ENCODE measurements around the gene BMPR1A. TPM values are rescaled to one million over a fixed set of nuclear protein-coding genes. Genes with fewer than 3 reads are reported as not detected.
"Not testable (repeated sequence)": the region's sequence is repeated elsewhere in the genome, so short reads cannot be mapped to it uniquely, and the experiment has no call there.

The BMPR1A gene
- total RNA-seq, 1 experiment from 2014 or later, result 42.6 TPM

GRCh38 chr10:86938260-86938659 is 181.8 kb downstream of the BMPR1A start:
- Histone ChIP-seq H3K4me2 (ENCODE audit: low read length) (no peak overlapping the region), H4K20me1 (ENCODE audit: insufficient read depth) (no peaks in the 10 kb centered on the region), H2AFZ (ENCODE audit: low read depth, low read length, poor library complexity, severe bottlenecking) (no peak overlapping the region), H3K4me1 (ENCODE audit: control insufficient read depth in 1 of 2, insufficient read depth in 2 of 2, low read length in 2 of 2) (peaks cover 0 to 10% of the 10 kb centered on the region in 2 experiments; a peak in 3 of 4 replicates), H3K27me3 (ENCODE audit: insufficient read depth, low read length) (no peaks in the 10 kb centered on the region), H3K27ac (ENCODE audit: low read depth, low read length) (no peak overlapping the region), H3K9me3 (ENCODE audit: control insufficient read depth in 1 of 2, insufficient read depth in 1 of 2, low read depth in 1 of 2, low read length in 2 of 2) (no peaks in the 10 kb centered on the region), H3K79me2 (ENCODE audit: insufficient read depth, low read length) (no peaks in the 10 kb centered on the region), H3K4me3 (replicated peaks in 1 of 2; ENCODE audit: low read depth in 1 of 2, low read length in 2 of 2) (no peak overlapping the region), H3K9ac (ENCODE audit: low read length) (no peak overlapping the region), H3K36me3 (ENCODE audit: control insufficient read depth in 1 of 2, insufficient read depth in 2 of 2, low read length in 2 of 2) (no peaks in the 10 kb centered on the region), H3K9me2 (ENCODE audit: insufficient read depth) (no peaks in the 10 kb centered on the region)
- no peak for ATAC-seq
- DNase-seq (ENCODE audit: low read depth, low spot score), result no peak
- ChIA-PET RAD21 (ENCODE audit: low non-redundant PET in 1 of 2, low total read pairs in 2 of 2, uncharacterized antibody in 2 of 2, unreplicated experiment in 2 of 2) (interaction anchor here in 1 of 2 experiments (0.6 to 1.0 kb wide), 2 partner anchors 20 to 132 kb away, joined by 3 read pairs; partner anchors contain the start of gene SNCG), POLR2A (no interaction called here), CTCF (interaction anchor here (1.0 to 1.6 kb wide), 5 partner anchors 20 to 32 kb away, joined by 3 to 7 read pairs (median 3); partner anchors contain the start of gene SNCG)
- intact Hi-C loops (cut with micrococcal nuclease), result loop anchor here (2.0 to 5.0 kb wide), 2 partner anchors 29 to 264 kb away; no protein-coding TSS in a partner anchor
- TF ChIP-seq YY1 (IDR thresholded peaks at IDR 0.05; ENCODE audit: extremely low read depth, insufficient replicate concordance, low read depth, low read length) (no peak), POLR2A (IDR thresholded peaks at IDR 0.05; ENCODE audit: borderline replicate concordance, extremely low read depth, insufficient read depth, insufficient read length) (no peak), EZH2 (IDR thresholded peaks at IDR 0.05) (no peak), SRF (IDR thresholded peaks at IDR 0.05; ENCODE audit: low read depth) (no peak), ZFX (IDR thresholded peaks at IDR 0.05) (no peak), JUND (IDR thresholded peaks at IDR 0.05) (no peak), SP1 (IDR thresholded peaks at IDR 0.05; ENCODE audit: low read depth) (no peak), ZNF274 (IDR thresholded peaks at IDR 0.05; ENCODE audit: low read depth, low read length) (no peak), TCF7L2 (IDR thresholded peaks at IDR 0.05; ENCODE audit: borderline replicate concordance, extremely low read depth, insufficient read depth, insufficient read length) (no peak), ELF1 (IDR thresholded peaks at IDR 0.05; ENCODE audit: borderline replicate concordance, low read depth) (no peak), RAD21 (IDR thresholded peaks at IDR 0.05; ENCODE audit: low read depth) (no peak), CEBPB (IDR thresholded peaks at IDR 0.05; ENCODE audit: low read depth) (no peak), ZBTB33 (IDR thresholded peaks at IDR 0.05; ENCODE audit: extremely low read depth, insufficient replicate concordance, low read length) (no peak), EZH2phosphoT487 (IDR thresholded peaks at IDR 0.05; ENCODE audit: borderline replicate concordance) (no peak), MAX (IDR thresholded peaks at IDR 0.05) (no peak), POLR2AphosphoS5 (IDR thresholded peaks at IDR 0.05; ENCODE audit: low read depth, low read length) (no peak)
- TF ChIP-seq, protein P1, sequence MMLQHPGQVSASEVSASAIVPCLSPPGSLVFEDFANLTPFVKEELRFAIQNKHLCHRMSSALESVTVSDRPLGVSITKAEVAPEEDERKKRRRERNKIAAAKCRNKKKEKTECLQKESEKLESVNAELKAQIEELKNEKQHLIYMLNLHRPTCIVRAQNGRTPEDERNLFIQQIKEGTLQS (IDR thresholded peaks at IDR 0.05), result no peak
- no TSS peak for BruUV-seq (replicated peaks)

DNA sequence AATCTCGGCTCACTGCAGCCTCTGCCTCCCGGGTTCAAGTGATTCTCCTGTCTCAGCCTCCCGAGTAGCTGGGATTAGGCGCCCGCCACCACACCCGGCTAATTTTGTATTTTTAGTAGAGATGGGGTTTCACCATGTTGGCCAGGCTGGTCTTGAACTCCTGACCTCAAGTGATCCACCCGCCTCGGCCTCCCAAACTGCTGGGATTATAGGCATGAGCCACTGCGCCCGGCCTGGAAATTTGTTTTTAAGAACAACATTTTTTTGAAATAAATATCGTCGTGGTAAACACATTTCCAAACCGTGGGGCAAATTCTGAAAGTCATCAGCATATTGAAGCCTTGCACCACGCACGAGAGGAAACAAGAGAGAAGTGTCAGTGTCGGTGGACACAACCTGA is 183.7 kb downstream of the BMPR1A start:
- H3K36me3 ChIP-seq (ENCODE audit: control insufficient read depth in 1 of 2, insufficient read depth in 2 of 2, low read length in 2 of 2); BruUV-seq (replicated peaks); DNase-seq (ENCODE audit: low read depth, low spot score); H2AFZ ChIP-seq (ENCODE audit: low read depth, low read length, poor library complexity, severe bottlenecking); H3K4me2 ChIP-seq (ENCODE audit: low read length); H3K27ac ChIP-seq (ENCODE audit: low read depth, low read length); intact Hi-C loops (cut with micrococcal nuclease); RAD21 ChIA-PET (ENCODE audit: low non-redundant PET in 1 of 2, low total read pairs in 2 of 2, uncharacterized antibody in 2 of 2, unreplicated experiment in 2 of 2); POLR2A ChIA-PET; H3K9ac ChIP-seq (ENCODE audit: low read length); H4K20me1 ChIP-seq (ENCODE audit: insufficient read depth); H3K27me3 ChIP-seq (ENCODE audit: insufficient read depth, low read length); H3K4me3 ChIP-seq (replicated peaks in 1 of 2; ENCODE audit: low read depth in 1 of 2, low read length in 2 of 2); H3K9me2 ChIP-seq (ENCODE audit: insufficient read depth); ATAC-seq; H3K9me3 ChIP-seq (ENCODE audit: control insufficient read depth in 1 of 2, insufficient read depth in 1 of 2, low read depth in 1 of 2, low read length in 2 of 2); H3K79me2 ChIP-seq (ENCODE audit: insufficient read depth, low read length): not testable (repeated sequence)
- CTCF ChIA-PET, result interaction anchor here (0.6 to 2.3 kb wide), 3 partner anchors 21 to 28 kb away, joined by 3 to 10 read pairs (median 10); partner anchors contain the start of gene ADIRF
- peaks cover 0 to 18% of the 10 kb centered on the region in 2 experiments; a peak in 2 of 4 replicates for H3K4me1 ChIP-seq (ENCODE audit: control insufficient read depth in 1 of 2, insufficient read depth in 2 of 2, low read length in 2 of 2)
